GM12878 (cell line): ENCODE measurements around the gene SNX2. TPM values are rescaled to one million over a fixed set of nuclear protein-coding genes. Genes with fewer than 3 reads are reported as not detected.

Experiments
- ATAC-seq: fragments of 200-7000 bp; cut with Tn5 transposase; 3 replicates; pipeline ENCODE4 v1.9.1; 2020; ENCODE audit warnings: mild to moderate bottlenecking, moderate library complexity
- BruUV-seq: library from RNA; stranded (reverse); fragments of 400-500 nt; replicated peaks from 2 replicates; lab custom pipeline; 2021; lab: Mats Ljungman, UMichigan
- CTCF ChIA-PET: fragments of 300-600 bp; sonication (Branson Sonifier 250); formaldehyde crosslinking; extraction: SDS; loops from one replicate; lab custom pipeline; 2021; ENCODE audit warnings: inconsistent platforms; lab: Yijun Ruan, JAX
- POLR2A ChIA-PET: fragments of 350-600 bp; formaldehyde crosslinking; extraction: SDS; loops from one replicate; lab custom pipeline; 2021; ENCODE audit warnings: inconsistent platforms; lab: Charles Lee
- RAD21 ChIA-PET: fragments of 300-600 bp; sonication (Branson Sonifier 250); formaldehyde crosslinking; loops from one replicate; lab custom pipeline; 2023; ENCODE audit warnings: antibody characterized with exemption; ENCODE audit not compliant: unreplicated experiment; lab: Charles Lee
- SMC1A ChIA-PET: fragments of 300-600 bp; sonication (Branson Sonifier 250); formaldehyde crosslinking; loops from one replicate; lab custom pipeline; 2023; ENCODE audit not compliant: unreplicated experiment, uncharacterized antibody; lab: Charles Lee
- DNase-seq: peaks from one replicate; pipeline ENCODE4 v3.0.0-alpha.2; 2011; ENCODE audit warnings: low read depth, low spot score
- FAIRE-seq: peaks from 3 replicates; lab custom pipeline; 2011; peaks lifted over from hg19 to GRCh38; lab: Jason Lieb, UNC
- H2AFZ ChIP-seq: 2 replicates; pipeline ENCODE4 v1.6.0; 2011; ENCODE audit warnings: low read depth, low read length, control low read depth; ENCODE audit not compliant: control insufficient read depth
- H3K27ac ChIP-seq: 2 replicates; pipeline ENCODE4 v1.5.1; 2011; ENCODE audit warnings: control low read depth; ENCODE audit not compliant: control insufficient read depth, insufficient read depth
- H3K27me3 ChIP-seq, 2 experiments: replicated peaks in 1 of 2; 2 replicates each; pipeline versions ENCODE4 v1.6.0 to v1.6.1; 2011; ENCODE audit warnings: low read length in 1 of 2; ENCODE audit not compliant: control insufficient read depth in 2 of 2, insufficient read depth in 2 of 2
- H3K36me3 ChIP-seq, 2 experiments: 2 replicates each; pipeline ENCODE4 v1.5.1; 2011; ENCODE audit warnings: low read length in 1 of 2; ENCODE audit not compliant: control insufficient read depth in 2 of 2, insufficient read depth in 2 of 2
- H3K4me1 ChIP-seq: 2 replicates; pipeline ENCODE4 v1.6.1; 2011; ENCODE audit warnings: mild to moderate bottlenecking, low read length, moderate library complexity, mixed read lengths; ENCODE audit not compliant: control insufficient read depth, insufficient read depth
- H3K4me2 ChIP-seq: 2 replicates; pipeline ENCODE4 v1.6.0; 2011; ENCODE audit warnings: control low read depth; ENCODE audit not compliant: control insufficient read depth, insufficient read depth
- H3K4me3 ChIP-seq: fragments of 200-600 bp; sonication (generic); 2 replicates; pipeline ENCODE4 v1.5.1; 2016
- H3K79me2 ChIP-seq: 2 replicates; pipeline ENCODE4 v1.6.0; 2011; ENCODE audit warnings: low read length; ENCODE audit not compliant: control insufficient read depth, insufficient read depth
- H3K9ac ChIP-seq: 2 replicates; pipeline ENCODE4 v1.8.0; 2011; ENCODE audit warnings: low read length, control low read depth, mixed read lengths; ENCODE audit not compliant: control insufficient read depth, insufficient read depth
- H3K9me3 ChIP-seq: replicated peaks from 3 replicates; pipeline ENCODE4 v1.5.1; 2011; ENCODE audit warnings: mild to moderate bottlenecking, low read length; ENCODE audit not compliant: control insufficient read depth, insufficient read depth
- H4K20me1 ChIP-seq: 2 replicates; pipeline ENCODE4 v1.6.0; 2011; ENCODE audit not compliant: control insufficient read depth, insufficient read depth
- IKZF1 ChIP-seq: fragments of 450-650 bp; conservative IDR thresholded peaks from 2 replicates; pipeline ENCODE4 v1.6.1; 2017; ENCODE audit warnings: antibody characterized with exemption, mild to moderate bottlenecking
- MXI1 ChIP-seq: fragments of 150-350 bp; IDR thresholded peaks from 2 replicates; pipeline ENCODE4 v1.6.1; 2011; ENCODE audit warnings: low read depth, mild to moderate bottlenecking, inconsistent platforms, low read length, improper control_type of control experiment
- PAX8 ChIP-seq: fragments of 450-650 bp; IDR thresholded peaks from 2 replicates; pipeline ENCODE4 v1.6.1; 2017; ENCODE audit warnings: mild to moderate bottlenecking, moderate library complexity
- RFX5 ChIP-seq: IDR thresholded peaks from 2 replicates; pipeline ENCODE4 v1.6.1; 2011; ENCODE audit warnings: low read depth, low read length, improper control_type of control experiment
- RUNX3 ChIP-seq: IDR thresholded peaks from 2 replicates; pipeline ENCODE4 v1.6.1; 2012; ENCODE audit warnings: low read length, inconsistent platforms
- TBL1XR1 ChIP-seq: IDR thresholded peaks from 2 replicates; pipeline ENCODE4 v1.6.1; 2012; ENCODE audit warnings: low read depth, low read length, improper control_type of control experiment
- TCF3 ChIP-seq: IDR thresholded peaks from 2 replicates; pipeline ENCODE4 v1.6.1; 2012; ENCODE audit warnings: low read depth, mild to moderate bottlenecking, low read length, borderline replicate concordance; ENCODE audit not compliant: insufficient read depth
- ZNF217 ChIP-seq: fragments of 450-650 bp; IDR thresholded peaks from 2 replicates; pipeline ENCODE4 v1.6.1; 2017; ENCODE audit warnings: antibody characterized with exemption, mild to moderate bottlenecking
- ZNF384 ChIP-seq: IDR thresholded peaks from 2 replicates; pipeline ENCODE4 v1.6.1; 2012; ENCODE audit warnings: low read depth, mild to moderate bottlenecking, low read length, improper control_type of control experiment, borderline replicate concordance
- ZNF622 ChIP-seq: fragments of 450-650 bp; IDR thresholded peaks from 2 replicates; pipeline ENCODE4 v1.6.1; 2017; ENCODE audit warnings: mild to moderate bottlenecking, inconsistent platforms
- WGBS: methylation state at CpG from one replicate; pipeline ENCODE4 v1.1.6; 2016; ENCODE audit warnings: low lambda C conversion rate; ENCODE audit not compliant: insufficient replicate concordance, insufficient coverage; ENCODE audit errors: missing lambda C conversion rate; 5-methylcytosine and 5-hydroxymethylcytosine counted together
- in situ Hi-C: fragments of 300-500 bp; cut with MboI; formaldehyde crosslinking; loops from 9 replicates; pipeline ENCODE4 v1.14.3; 2018; ENCODE audit warnings: mixed read lengths
- intact Hi-C: fragments of 100-400 bp; cut with micrococcal nuclease; formaldehyde crosslinking; loops from one replicate; pipeline ENCODE4 v1.14.2; 2022; ENCODE audit not compliant: unreplicated experiment
- polyA plus RNA-seq, 11 experiments: library from polyadenylated mRNA; depleted of rRNA in 4 of 11; unstranded in 6 of 11; stranded (reverse) in 5 of 11; fragments of >200 nt; fragmentation: Nextera tagmentation in 4 of 11; fragmentation: Illumina TruSeq in 1 of 11; extraction: Ambion mirVana in 4 of 11; extraction: Trizol in 1 of 11; gene quantifications; 1 replicate in 1 of 11; 2 replicates in 10 of 11; pipeline versions ENCODE4 v1.2.1 to v1.2.3, GENCODE V29; 2011 to 2016; ENCODE audit warnings: inconsistent platforms in 2 of 11, missing spikeins in 2 of 11, low read depth in 1 of 11
- total RNA-seq, 4 experiments: library from RNA; depleted of rRNA in 3 of 4; stranded (reverse); fragments of >200 nt in 3 of 4; fragmentation: Illumina TruSeq in 1 of 4; extraction: Trizol in 1 of 4; gene quantifications; 2 replicates each; pipeline versions ENCODE4 v1.2.1 to v1.2.3, GENCODE V29; 2013 to 2021
- TF ChIP-seq, protein P1 (sequence below): IDR thresholded peaks from 2 replicates; pipeline ENCODE4 v1.6.1; 2012; ENCODE audit warnings: mild to moderate bottlenecking, low read depth, low read length
- TF ChIP-seq, protein P2 (sequence below): IDR thresholded peaks from 2 replicates; pipeline ENCODE4 v1.6.1; 2011; ENCODE audit warnings: borderline replicate concordance, low read depth, mild to moderate bottlenecking, moderate library complexity, low read length; ENCODE audit not compliant: insufficient read depth, poor library complexity, severe bottlenecking
- TF ChIP-seq, protein P3 (sequence below): fragments of 450-650 bp; IDR thresholded peaks from 2 replicates; pipeline ENCODE4 v1.6.1; 2017; ENCODE audit warnings: mild to moderate bottlenecking
- TF ChIP-seq, protein P4 (sequence below): fragments of 450-650 bp; IDR thresholded peaks from 2 replicates; pipeline ENCODE4 v1.6.1; 2016; ENCODE audit warnings: mild to moderate bottlenecking

Gene SNX2
- total and polyA plus RNA-seq, 10 of the 15 experiments (the other 5 are each of a cell fraction or from before 2014, with no cell fraction given): 46.3 to 84.3 (median 63.0) TPM

DNA sequence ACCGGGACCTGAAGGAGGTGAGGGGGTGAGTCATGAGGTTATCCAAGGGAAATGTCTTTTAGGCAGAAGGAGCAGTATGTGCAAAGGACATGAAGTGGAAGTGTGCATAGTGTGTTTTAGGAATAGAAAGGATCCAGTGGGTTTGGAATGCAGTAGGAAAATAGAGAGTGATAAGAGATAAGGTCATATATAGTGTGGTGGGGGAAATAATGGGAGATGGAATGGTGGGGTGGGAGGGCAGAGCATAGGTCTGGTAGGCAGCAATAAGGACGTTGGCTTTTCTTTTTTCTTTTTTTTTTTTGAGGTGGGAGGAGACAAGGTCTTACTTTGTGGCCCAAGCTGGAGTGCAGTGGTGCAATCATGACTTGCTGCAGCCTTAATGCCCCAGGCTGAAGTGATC lies 88.4 kb downstream of the SNX2 start (continued):
- TF ChIP-seq, protein P1, sequence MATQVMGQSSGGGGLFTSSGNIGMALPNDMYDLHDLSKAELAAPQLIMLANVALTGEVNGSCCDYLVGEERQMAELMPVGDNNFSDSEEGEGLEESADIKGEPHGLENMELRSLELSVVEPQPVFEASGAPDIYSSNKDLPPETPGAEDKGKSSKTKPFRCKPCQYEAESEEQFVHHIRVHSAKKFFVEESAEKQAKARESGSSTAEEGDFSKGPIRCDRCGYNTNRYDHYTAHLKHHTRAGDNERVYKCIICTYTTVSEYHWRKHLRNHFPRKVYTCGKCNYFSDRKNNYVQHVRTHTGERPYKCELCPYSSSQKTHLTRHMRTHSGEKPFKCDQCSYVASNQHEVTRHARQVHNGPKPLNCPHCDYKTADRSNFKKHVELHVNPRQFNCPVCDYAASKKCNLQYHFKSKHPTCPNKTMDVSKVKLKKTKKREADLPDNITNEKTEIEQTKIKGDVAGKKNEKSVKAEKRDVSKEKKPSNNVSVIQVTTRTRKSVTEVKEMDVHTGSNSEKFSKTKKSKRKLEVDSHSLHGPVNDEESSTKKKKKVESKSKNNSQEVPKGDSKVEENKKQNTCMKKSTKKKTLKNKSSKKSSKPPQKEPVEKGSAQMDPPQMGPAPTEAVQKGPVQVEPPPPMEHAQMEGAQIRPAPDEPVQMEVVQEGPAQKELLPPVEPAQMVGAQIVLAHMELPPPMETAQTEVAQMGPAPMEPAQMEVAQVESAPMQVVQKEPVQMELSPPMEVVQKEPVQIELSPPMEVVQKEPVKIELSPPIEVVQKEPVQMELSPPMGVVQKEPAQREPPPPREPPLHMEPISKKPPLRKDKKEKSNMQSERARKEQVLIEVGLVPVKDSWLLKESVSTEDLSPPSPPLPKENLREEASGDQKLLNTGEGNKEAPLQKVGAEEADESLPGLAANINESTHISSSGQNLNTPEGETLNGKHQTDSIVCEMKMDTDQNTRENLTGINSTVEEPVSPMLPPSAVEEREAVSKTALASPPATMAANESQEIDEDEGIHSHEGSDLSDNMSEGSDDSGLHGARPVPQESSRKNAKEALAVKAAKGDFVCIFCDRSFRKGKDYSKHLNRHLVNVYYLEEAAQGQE: no peak
- no peak for TF ChIP-seq RFX5
- TF ChIP-seq, protein P2, sequence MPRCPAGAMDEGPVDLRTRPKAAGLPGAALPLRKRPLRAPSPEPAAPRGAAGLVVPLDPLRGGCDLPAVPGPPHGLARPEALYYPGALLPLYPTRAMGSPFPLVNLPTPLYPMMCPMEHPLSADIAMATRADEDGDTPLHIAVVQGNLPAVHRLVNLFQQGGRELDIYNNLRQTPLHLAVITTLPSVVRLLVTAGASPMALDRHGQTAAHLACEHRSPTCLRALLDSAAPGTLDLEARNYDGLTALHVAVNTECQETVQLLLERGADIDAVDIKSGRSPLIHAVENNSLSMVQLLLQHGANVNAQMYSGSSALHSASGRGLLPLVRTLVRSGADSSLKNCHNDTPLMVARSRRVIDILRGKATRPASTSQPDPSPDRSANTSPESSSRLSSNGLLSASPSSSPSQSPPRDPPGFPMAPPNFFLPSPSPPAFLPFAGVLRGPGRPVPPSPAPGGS: no peak
- TF ChIP-seq ZNF622: no peak
- TF ChIP-seq IKZF1: no peak

DNA sequence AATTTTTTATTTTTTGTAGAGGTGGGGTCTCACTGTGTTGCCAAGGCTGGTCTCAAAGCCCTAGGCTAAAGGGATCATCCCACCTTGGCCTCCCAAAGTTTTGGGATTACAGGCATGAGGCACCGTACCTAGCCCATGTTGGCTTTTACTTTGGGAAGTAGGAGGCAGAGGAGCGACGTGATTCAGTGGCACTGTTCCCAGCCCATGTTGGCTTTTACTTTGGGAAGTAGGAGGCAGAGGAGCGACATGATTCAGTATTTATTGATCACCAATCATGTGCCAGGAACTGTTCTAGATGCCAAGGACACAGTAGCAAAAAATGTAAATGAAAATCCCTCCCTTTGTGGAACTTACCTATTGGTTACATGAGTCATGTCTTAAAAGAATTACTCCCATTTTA lies 88.8 kb downstream of the SNX2 start:
- ChIA-PET CTCF (no interaction called here), RAD21 (no interaction called here), SMC1A (interaction anchor here (0.6 kb wide), 1 partner anchor 402 kb away, joined by 3 read pairs; no protein-coding TSS in a partner anchor), POLR2A (no interaction called here)
- H3K9ac ChIP-seq: no peak overlapping the region
- in situ Hi-C loops (no loop called here), intact Hi-C loops (no loop called here)
- H3K27ac ChIP-seq: no peak overlapping the region
- no peaks in the 10 kb centered on the region for H3K36me3 ChIP-seq
- no peaks in the 10 kb centered on the region; a peak in 1 of 4 replicates for H3K27me3 ChIP-seq
- BruUV-seq: no TSS peak
- no peaks in the 10 kb centered on the region for H3K9me3 ChIP-seq
- no peak overlapping the region for H3K4me2 ChIP-seq
- FAIRE-seq: no peak
- no peak for DNase-seq
- no peaks in the 10 kb centered on the region for H4K20me1 ChIP-seq
- no peak overlapping the region for H3K4me3 ChIP-seq
- no peak overlapping the region for H2AFZ ChIP-seq
- no peaks in the 10 kb centered on the region for H3K4me1 ChIP-seq
- H3K79me2 ChIP-seq: no peaks in the 10 kb centered on the region
- WGBS: 49% methylated on average over 4 of the region's 4 CpGs
- ATAC-seq: no peak
- TF ChIP-seq ZNF384: no peak
- TF ChIP-seq MXI1: no peak
- TF ChIP-seq TCF3: no peak
- TF ChIP-seq, protein P3, sequence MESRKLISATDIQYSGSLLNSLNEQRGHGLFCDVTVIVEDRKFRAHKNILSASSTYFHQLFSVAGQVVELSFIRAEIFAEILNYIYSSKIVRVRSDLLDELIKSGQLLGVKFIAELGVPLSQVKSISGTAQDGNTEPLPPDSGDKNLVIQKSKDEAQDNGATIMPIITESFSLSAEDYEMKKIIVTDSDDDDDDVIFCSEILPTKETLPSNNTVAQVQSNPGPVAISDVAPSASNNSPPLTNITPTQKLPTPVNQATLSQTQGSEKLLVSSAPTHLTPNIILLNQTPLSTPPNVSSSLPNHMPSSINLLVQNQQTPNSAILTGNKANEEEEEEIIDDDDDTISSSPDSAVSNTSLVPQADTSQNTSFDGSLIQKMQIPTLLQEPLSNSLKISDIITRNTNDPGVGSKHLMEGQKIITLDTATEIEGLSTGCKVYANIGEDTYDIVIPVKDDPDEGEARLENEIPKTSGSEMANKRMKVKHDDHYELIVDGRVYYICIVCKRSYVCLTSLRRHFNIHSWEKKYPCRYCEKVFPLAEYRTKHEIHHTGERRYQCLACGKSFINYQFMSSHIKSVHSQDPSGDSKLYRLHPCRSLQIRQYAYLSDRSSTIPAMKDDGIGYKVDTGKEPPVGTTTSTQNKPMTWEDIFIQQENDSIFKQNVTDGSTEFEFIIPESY: no peak
- TF ChIP-seq, protein P4, sequence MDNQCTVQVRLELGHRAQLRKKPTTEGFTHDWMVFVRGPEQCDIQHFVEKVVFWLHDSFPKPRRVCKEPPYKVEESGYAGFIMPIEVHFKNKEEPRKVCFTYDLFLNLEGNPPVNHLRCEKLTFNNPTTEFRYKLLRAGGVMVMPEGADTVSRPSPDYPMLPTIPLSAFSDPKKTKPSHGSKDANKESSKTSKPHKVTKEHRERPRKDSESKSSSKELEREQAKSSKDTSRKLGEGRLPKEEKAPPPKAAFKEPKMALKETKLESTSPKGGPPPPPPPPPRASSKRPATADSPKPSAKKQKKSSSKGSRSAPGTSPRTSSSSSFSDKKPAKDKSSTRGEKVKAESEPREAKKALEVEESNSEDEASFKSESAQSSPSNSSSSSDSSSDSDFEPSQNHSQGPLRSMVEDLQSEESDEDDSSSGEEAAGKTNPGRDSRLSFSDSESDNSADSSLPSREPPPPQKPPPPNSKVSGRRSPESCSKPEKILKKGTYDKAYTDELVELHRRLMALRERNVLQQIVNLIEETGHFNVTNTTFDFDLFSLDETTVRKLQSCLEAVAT: no peak
- TF ChIP-seq ZNF217: no peak
- TF ChIP-seq TBL1XR1: no peak
- no peak for TF ChIP-seq RUNX3
- no peak for TF ChIP-seq PAX8
